ENCODE results near the gene MAP1S. TPM values are rescaled to one million over a fixed set of nuclear protein-coding genes. Genes with fewer than 3 reads are reported as not detected.

MAP1S gene
- total RNA-seq, 6 experiments from 2014 or later = 11.1 to 31.3 (median 14.9) TPM

DNA sequence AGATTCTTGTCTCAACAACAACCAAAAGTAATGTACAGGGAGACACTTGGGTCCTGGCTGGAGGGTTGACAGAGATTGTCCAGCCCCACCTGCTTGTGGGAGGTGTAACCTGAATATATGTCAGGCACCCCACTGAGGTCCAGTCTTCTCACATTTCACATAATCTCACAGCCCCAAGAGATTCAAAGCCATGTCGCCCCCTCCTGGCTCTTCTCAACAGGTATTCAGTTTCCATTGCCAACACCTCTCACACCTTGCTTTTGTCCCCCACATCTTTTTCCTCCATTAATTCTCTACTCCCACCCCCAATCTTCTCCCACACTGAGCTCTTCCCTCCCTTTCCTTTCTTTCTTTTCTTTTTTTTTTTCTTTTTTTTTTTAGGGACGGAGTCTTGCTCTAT, 42.3 kb upstream of the MAP1S start:
- DNase-seq = no peak
- WGBS (ENCODE audit: insufficient coverage, low coverage, low lambda C conversion rate, missing lambda C conversion rate) = 80% methylated on average over 1 of the region's 2 CpGs

DNA sequence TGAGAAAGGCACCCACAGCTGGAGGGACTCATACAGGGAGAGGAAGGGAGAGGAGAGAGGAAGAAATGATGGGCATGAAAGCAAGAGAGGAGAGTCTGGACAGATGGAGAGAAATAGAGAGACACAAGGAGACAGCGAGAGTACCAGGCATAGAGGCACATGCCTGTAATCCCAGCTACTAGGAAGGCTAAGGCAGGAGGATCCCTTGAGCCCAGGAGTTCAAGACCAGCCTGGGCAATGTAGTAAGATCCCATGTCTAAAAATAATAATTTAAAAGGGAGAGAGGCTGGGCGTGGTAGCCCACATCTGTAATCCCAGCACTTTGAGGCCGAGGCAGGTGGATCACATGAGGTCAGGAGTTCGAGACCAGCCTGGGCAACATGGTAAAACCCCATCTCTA, 40.4 kb upstream of the MAP1S start:
- H3K9me3 ChIP-seq = no peaks in the 10 kb centered on the region
- no peaks in the 10 kb centered on the region for H3K4me1 ChIP-seq
- no peak for ATAC-seq
- DNase-seq = no peak
- H3K4me3 ChIP-seq = no peak overlapping the region
- H3K36me3 ChIP-seq = no peaks in the 10 kb centered on the region
- 85% methylated on average over 4 of the region's 4 CpGs for WGBS (ENCODE audit: insufficient coverage, low coverage, low lambda C conversion rate, missing lambda C conversion rate)
- no peak overlapping the region for H3K27ac ChIP-seq
- intact Hi-C loops (cut with DNase I) = no loop called here
- no peak for TF ChIP-seq POLR2A (IDR thresholded peaks at IDR 0.05)
- TF ChIP-seq, protein P1, sequence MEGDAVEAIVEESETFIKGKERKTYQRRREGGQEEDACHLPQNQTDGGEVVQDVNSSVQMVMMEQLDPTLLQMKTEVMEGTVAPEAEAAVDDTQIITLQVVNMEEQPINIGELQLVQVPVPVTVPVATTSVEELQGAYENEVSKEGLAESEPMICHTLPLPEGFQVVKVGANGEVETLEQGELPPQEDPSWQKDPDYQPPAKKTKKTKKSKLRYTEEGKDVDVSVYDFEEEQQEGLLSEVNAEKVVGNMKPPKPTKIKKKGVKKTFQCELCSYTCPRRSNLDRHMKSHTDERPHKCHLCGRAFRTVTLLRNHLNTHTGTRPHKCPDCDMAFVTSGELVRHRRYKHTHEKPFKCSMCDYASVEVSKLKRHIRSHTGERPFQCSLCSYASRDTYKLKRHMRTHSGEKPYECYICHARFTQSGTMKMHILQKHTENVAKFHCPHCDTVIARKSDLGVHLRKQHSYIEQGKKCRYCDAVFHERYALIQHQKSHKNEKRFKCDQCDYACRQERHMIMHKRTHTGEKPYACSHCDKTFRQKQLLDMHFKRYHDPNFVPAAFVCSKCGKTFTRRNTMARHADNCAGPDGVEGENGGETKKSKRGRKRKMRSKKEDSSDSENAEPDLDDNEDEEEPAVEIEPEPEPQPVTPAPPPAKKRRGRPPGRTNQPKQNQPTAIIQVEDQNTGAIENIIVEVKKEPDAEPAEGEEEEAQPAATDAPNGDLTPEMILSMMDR (IDR thresholded peaks at IDR 0.05) = no peak
- H3K27me3 ChIP-seq = no peaks in the 10 kb centered on the region

More for the DNA sequence above, 42.3 kb upstream of the MAP1S start:
- H3K4me3 ChIP-seq = no peak overlapping the region
- TF ChIP-seq, protein P1 (IDR thresholded peaks at IDR 0.05) = peak in 1 of 4 donors; percentile 6
- TF ChIP-seq POLR2A (IDR thresholded peaks at IDR 0.05) = no peak
- ATAC-seq = no peak
- no peaks in the 10 kb centered on the region for H3K27me3 ChIP-seq
- H3K36me3 ChIP-seq = no peaks in the 10 kb centered on the region
- no peaks in the 10 kb centered on the region for H3K9me3 ChIP-seq
- intact Hi-C loops (cut with DNase I) = no loop called here
- no peak overlapping the region for H3K27ac ChIP-seq
- no peaks in the 10 kb centered on the region for H3K4me1 ChIP-seq

DNA sequence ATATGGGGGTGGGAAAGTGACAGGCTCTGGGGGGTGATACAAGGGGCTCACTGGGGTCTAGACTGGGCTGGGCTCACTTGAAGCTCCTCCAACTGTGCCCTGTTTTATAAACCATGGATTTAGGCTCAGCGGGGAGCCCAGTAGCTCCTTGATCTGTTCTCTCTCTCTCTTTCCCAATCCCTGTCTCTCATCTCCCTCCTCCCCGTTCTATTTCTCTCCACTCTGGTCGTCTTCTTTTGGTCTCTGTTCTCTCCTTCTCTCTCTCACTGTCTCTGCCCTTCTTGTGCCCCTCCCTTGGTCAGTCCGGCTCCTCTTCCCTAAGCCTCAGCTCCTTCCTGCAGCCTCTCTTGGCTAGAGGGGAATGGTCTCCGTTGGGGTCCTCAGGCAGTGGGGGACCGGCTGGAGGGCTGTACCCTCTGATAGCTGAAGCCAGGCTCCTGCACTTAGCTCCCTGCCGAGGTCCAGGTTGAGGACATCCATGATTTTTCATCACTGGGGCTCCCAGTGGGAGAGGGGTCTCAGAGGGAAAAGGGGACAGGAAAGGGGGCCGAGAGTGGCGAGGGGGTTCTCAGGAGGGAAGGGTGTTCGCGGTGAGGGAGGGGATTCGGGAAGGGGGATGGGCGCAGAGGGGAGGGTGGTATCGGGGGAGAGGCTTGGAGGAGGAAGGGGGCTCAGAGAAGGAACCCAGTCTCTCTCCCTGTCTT, 39.6 kb upstream of the MAP1S start:
- ATAC-seq (no peak), DNase-seq (no peak)
- Histone ChIP-seq H3K27me3 (no peaks in the 10 kb centered on the region), H3K9me3 (no peaks in the 10 kb centered on the region), H3K27ac (no peak overlapping the region), H3K4me3 (no peak overlapping the region), H3K36me3 (no peaks in the 10 kb centered on the region), H3K4me1 (no peaks in the 10 kb centered on the region)
- intact Hi-C loops (cut with DNase I) = no loop called here
- 4% methylated on average over 14 of the region's 14 CpGs for WGBS (ENCODE audit: insufficient coverage, low coverage, low lambda C conversion rate, missing lambda C conversion rate)
- TF ChIP-seq, protein P1 (IDR thresholded peaks at IDR 0.05) = no peak
- TF ChIP-seq POLR2A (IDR thresholded peaks at IDR 0.05) = no peak

DNA sequence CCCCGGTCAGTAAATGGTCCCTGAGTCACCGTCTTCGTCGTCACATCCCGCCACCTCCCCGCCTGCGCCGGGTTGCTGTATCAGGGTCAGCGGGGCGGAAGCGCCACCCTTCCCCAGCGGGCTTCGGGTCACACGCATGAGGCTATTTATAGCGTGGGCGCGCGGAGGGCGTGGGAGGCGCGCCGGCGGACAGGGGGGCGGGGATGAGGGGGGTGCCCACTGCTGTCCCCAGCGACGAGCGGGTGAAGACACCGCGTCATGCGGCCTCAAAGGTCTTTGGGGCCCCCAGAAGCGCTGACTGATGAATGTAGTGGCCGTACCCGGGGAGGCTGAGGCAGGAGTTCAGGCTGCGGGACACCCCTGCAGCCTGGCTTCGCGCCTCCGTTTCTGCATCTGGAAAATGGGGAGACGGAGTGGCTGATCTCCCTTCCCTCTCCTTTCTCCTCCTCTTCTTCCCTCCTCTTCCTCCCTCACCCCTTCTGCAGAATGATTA, 39.0 kb upstream of the MAP1S start:
- WGBS (ENCODE audit: insufficient coverage, low coverage, low lambda C conversion rate, missing lambda C conversion rate) = 9% methylated on average over 12 of the region's 38 CpGs
- ATAC-seq = peak; percentile 83 to 95 (median 86)
- H3K27ac ChIP-seq = no peak overlapping the region

More for the DNA sequence above, 39.0 kb upstream of the MAP1S start:
- intact Hi-C loops (cut with DNase I) = no loop called here
- Histone ChIP-seq H3K4me1 (no peaks in the 10 kb centered on the region), H3K4me3 (no peak overlapping the region), H3K36me3 (no peaks in the 10 kb centered on the region), H3K27me3 (no peaks in the 10 kb centered on the region), H3K9me3 (no peaks in the 10 kb centered on the region)
- peak; percentile 64 to 78 (median 74) for DNase-seq
- TF ChIP-seq POLR2A (IDR thresholded peaks at IDR 0.05) = no peak
- TF ChIP-seq, protein P1 (IDR thresholded peaks at IDR 0.05) = no peak

Data from right lobe of liver (tissue), 6 donors.